AG09309 (cell line): ENCODE results near the gene IFT57.

Experiments
- DNase-seq: peaks from one replicate; pipeline ENCODE4 v3.0.0-alpha.2; 2010; ENCODE audit warnings: low read depth
- H3K4me3 ChIP-seq: 2 replicates; pipeline ENCODE4 v1.5.1; 2011; ENCODE audit warnings: mild to moderate bottlenecking, low read depth, low read length, moderate library complexity; ENCODE audit not compliant: control insufficient read depth
- TF ChIP-seq, protein P1 (sequence below): IDR thresholded peaks from 2 replicates; pipeline ENCODE4 v1.5.1; 2011; ENCODE audit warnings: mild to moderate bottlenecking, low read depth, low read length, inconsistent platforms; ENCODE audit not compliant: insufficient read depth, control insufficient read depth; ENCODE audit errors: missing control alignments

IFT57 gene

DNA sequence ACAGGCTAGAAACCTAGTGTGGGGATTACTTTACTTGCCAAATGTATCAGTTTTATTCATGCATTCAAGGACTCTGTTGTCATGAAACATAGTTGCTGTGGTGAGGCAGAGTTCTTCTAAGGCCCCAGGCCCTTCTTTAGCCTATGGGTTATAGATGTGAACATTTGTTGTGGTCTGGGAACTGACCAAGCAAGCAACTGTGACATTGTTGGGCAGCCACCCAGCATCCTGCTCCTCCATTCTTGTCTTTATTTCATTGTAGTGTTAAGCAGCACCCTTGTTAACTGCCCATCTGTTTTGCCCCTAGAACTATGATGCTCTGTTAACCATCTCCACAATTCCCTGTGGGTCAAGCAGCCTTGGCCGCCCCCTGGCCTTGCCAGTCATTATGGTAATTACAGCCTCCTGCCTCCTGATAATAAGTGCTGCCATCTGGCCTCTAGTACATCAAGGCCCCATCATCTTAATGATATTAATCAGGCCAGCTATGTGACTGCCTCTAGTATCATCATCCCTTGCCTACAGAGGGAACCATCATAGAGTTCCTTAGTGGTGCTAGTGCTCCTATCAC, 12.2 kb upstream of the IFT57 start:
- H3K4me3 ChIP-seq: no peak overlapping the region
- TF ChIP-seq, protein P1, sequence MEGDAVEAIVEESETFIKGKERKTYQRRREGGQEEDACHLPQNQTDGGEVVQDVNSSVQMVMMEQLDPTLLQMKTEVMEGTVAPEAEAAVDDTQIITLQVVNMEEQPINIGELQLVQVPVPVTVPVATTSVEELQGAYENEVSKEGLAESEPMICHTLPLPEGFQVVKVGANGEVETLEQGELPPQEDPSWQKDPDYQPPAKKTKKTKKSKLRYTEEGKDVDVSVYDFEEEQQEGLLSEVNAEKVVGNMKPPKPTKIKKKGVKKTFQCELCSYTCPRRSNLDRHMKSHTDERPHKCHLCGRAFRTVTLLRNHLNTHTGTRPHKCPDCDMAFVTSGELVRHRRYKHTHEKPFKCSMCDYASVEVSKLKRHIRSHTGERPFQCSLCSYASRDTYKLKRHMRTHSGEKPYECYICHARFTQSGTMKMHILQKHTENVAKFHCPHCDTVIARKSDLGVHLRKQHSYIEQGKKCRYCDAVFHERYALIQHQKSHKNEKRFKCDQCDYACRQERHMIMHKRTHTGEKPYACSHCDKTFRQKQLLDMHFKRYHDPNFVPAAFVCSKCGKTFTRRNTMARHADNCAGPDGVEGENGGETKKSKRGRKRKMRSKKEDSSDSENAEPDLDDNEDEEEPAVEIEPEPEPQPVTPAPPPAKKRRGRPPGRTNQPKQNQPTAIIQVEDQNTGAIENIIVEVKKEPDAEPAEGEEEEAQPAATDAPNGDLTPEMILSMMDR: no peak
- no peak for DNase-seq

- DNase-seq: no peak
- no peak overlapping the region for H3K4me3 ChIP-seq
- TF ChIP-seq, protein P1: no peak
These were observed 6.1 kb upstream of the IFT57 start for GRCh38 chr3:108228286-108228685.

GRCh38 chr3:108227131-108227530, 4.9 kb upstream of the IFT57 start:
- DNase-seq: no peak
- TF ChIP-seq, protein P1: no peak
- H3K4me3 ChIP-seq: no peak overlapping the region

DNA sequence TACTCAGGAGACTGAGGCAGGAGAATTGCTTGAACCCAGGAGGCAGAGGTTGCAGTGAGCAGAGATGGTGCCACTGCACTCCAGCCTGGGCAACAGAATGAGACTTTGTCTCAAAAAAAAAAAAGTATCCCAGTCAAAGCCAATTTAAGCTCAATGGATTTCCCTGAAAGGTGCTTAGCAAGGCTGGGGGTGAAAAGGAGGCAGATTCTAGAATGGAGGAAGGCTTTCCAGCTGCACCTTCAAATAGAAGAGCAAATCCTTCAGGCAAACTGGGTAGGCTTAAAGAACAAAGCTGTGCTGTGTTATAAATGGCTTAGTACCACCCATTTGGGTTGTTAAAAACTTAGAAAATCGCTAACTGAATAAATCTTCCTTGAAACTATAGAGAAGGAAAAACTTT, 3.0 kb upstream of the IFT57 start:
- TF ChIP-seq, protein P1: no peak
- no peak for DNase-seq
- H3K4me3 ChIP-seq: no peak overlapping the region

GRCh38 chr3:108223928-108224327, 1.7 kb upstream of the IFT57 start:
- TF ChIP-seq, protein P1: no peak
- peak; percentile 11 for DNase-seq
- H3K4me3 ChIP-seq: no peak overlapping the region

GRCh38 chr3:108222853-108223565, 785 bp upstream of the IFT57 start:
- DNase-seq: no peak
- TF ChIP-seq, protein P1: no peak
- peak overlapping the region; percentile 83 for H3K4me3 ChIP-seq
